Epithelial cell of alveolus of lung (primary cell): ENCODE results near the gene GULP1. TPM values are rescaled to one million over a fixed set of nuclear protein-coding genes. Genes with fewer than 3 reads are reported as not detected.

ENCODE experiments used
- total RNA-seq: library from RNA; depleted of rRNA; stranded (reverse); fragments of >200 nt; gene quantifications from 2 replicates; pipeline ENCODE4 v1.2.1, GENCODE V29; 2015

Gene GULP1, protein sequence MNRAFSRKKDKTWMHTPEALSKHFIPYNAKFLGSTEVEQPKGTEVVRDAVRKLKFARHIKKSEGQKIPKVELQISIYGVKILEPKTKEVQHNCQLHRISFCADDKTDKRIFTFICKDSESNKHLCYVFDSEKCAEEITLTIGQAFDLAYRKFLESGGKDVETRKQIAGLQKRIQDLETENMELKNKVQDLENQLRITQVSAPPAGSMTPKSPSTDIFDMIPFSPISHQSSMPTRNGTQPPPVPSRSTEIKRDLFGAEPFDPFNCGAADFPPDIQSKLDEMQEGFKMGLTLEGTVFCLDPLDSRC
- total RNA-seq, result 15.8 and 64.2 TPM in 2 replicates

DNA sequence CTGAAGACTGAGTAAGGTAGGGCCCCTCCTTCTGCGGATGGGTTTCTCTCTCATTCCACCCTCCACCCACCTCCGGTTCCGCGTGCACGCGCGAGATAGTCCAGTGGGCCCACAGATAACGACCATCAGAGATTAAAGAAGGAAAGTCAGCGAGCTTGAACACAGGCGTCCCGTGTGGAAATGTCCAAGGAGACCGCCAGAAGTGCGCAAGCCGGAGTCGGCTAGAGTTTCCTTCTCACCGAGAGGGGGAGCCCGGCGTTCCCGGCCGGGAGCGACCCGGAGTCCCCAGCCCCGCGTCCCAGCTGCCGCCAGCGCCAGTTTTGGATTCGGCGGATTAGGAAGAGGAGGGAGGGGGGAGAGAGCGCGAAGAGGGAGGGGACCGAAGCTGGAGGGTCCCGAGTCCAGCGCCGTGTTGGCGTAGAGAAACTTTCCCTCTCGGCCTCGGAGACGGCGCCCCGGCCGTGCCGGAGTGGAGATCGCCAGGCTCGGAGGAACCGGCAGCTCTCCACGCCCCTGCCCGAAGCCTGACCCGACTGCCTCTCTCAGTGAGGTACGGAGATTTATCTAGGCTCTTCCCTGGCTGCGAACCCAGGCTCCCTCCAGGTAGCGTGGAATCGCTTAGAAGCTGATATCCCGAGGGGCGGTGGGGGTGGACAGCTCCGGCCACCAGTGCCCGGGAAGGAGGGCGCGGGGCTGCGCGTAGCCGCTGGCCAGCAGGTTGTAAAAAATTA lies at the start of gene GULP1:
GULP1 (plus strand) TSS at position 258 of the 731 bp plus-strand sequence. CDS start 185,829 bp downstream, outside the sequence.

